ENCODE results near the gene CCR4.
"Not testable (repeated sequence)": the region's sequence is repeated elsewhere in the genome, so short reads cannot be mapped to it uniquely, and the experiment has no call there.

CCR4 gene

GRCh38 chr3:32913790-32914446, 37.5 kb upstream of the CCR4 start:
- Histone ChIP-seq H3K27ac (ENCODE audit: low read length) (no peak overlapping the region), H2AFZ (ENCODE audit: low read length) (no peak overlapping the region), H3K4me1 (ENCODE audit: low read length) (no peaks in the 10 kb centered on the region), H3K4me2 (ENCODE audit: low read depth, low read length) (no peak overlapping the region), H3K27me3 (replicated peaks; ENCODE audit: insufficient read depth, low read length) (no peaks in the 10 kb centered on the region), H3K4me3 (ENCODE audit: low read length) (no peak overlapping the region), H3K9me2 (replicated peaks; ENCODE audit: insufficient read depth, low read length) (no peaks in the 10 kb centered on the region), H3K36me3 (replicated peaks; ENCODE audit: insufficient read depth, low read length) (no peaks in the 10 kb centered on the region), H4K20me1 (ENCODE audit: insufficient read depth, low read length) (no peaks in the 10 kb centered on the region), H3K9ac (ENCODE audit: low read length) (no peak overlapping the region), H3F3A (ENCODE audit: insufficient read depth, low read length) (no peaks in the 10 kb centered on the region), H3K9me3 (replicated peaks; ENCODE audit: insufficient read depth, low read length) (no peaks in the 10 kb centered on the region), H3K79me2 (ENCODE audit: low read length) (no peaks in the 10 kb centered on the region)
- no peak for TF ChIP-seq EZH2phosphoT487 (IDR thresholded peaks at IDR 0.05; ENCODE audit: low read length)
- TF ChIP-seq EZH2 (optimal IDR thresholded peaks at IDR 0.05; ENCODE audit: low read depth, low read length): no peak
- TF ChIP-seq CTCF (IDR thresholded peaks at IDR 0.05; ENCODE audit: low read length): no peak
- DNase-seq: no peak

- Histone ChIP-seq H3K4me2 (ENCODE audit: low read depth, low read length) (no peak overlapping the region), H3K4me3 (ENCODE audit: low read length) (no peak overlapping the region), H3K9ac (ENCODE audit: low read length) (no peak overlapping the region), H3K27me3 (replicated peaks; ENCODE audit: insufficient read depth, low read length) (no peaks in the 10 kb centered on the region), H3K9me3 (replicated peaks; ENCODE audit: insufficient read depth, low read length) (no peaks in the 10 kb centered on the region), H3F3A (ENCODE audit: insufficient read depth, low read length) (no peaks in the 10 kb centered on the region), H3K4me1 (ENCODE audit: low read length) (no peaks in the 10 kb centered on the region), H2AFZ (ENCODE audit: low read length) (no peak overlapping the region), H4K20me1 (ENCODE audit: insufficient read depth, low read length) (no peaks in the 10 kb centered on the region), H3K36me3 (replicated peaks; ENCODE audit: insufficient read depth, low read length) (no peaks in the 10 kb centered on the region), H3K79me2 (ENCODE audit: low read length) (no peaks in the 10 kb centered on the region), H3K9me2 (replicated peaks; ENCODE audit: insufficient read depth, low read length) (no peaks in the 10 kb centered on the region), H3K27ac (ENCODE audit: low read length) (no peak overlapping the region)
- DNase-seq: no peak
- TF ChIP-seq EZH2 (optimal IDR thresholded peaks at IDR 0.05; ENCODE audit: low read depth, low read length): no peak
Observed at GRCh38 chr3:32919920-32920319, 31.5 kb upstream of the CCR4 start.

- Histone ChIP-seq H3F3A (ENCODE audit: insufficient read depth, low read length) (no peaks in the 10 kb centered on the region), H3K27me3 (replicated peaks; ENCODE audit: insufficient read depth, low read length) (no peaks in the 10 kb centered on the region), H4K20me1 (ENCODE audit: insufficient read depth, low read length) (no peaks in the 10 kb centered on the region), H3K4me1 (ENCODE audit: low read length) (no peaks in the 10 kb centered on the region), H3K9me3 (replicated peaks; ENCODE audit: insufficient read depth, low read length) (no peaks in the 10 kb centered on the region), H3K4me2 (ENCODE audit: low read depth, low read length) (no peak overlapping the region), H3K4me3 (ENCODE audit: low read length) (no peak overlapping the region), H2AFZ (ENCODE audit: low read length) (no peak overlapping the region), H3K9me2 (replicated peaks; ENCODE audit: insufficient read depth, low read length) (no peaks in the 10 kb centered on the region), H3K27ac (ENCODE audit: low read length) (no peak overlapping the region), H3K36me3 (replicated peaks; ENCODE audit: insufficient read depth, low read length) (no peaks in the 10 kb centered on the region), H3K79me2 (ENCODE audit: low read length) (no peaks in the 10 kb centered on the region), H3K9ac (ENCODE audit: low read length) (no peak overlapping the region)
- no peak for DNase-seq
- no peak for TF ChIP-seq CTCF (IDR thresholded peaks at IDR 0.05; ENCODE audit: low read length)
- no peak for TF ChIP-seq EZH2 (optimal IDR thresholded peaks at IDR 0.05; ENCODE audit: low read depth, low read length)
- no peak for TF ChIP-seq EZH2phosphoT487 (IDR thresholded peaks at IDR 0.05; ENCODE audit: low read length)
Observed at GRCh38 chr3:32922078-32922477, 29.4 kb upstream of the CCR4 start.

GRCh38 chr3:32930161-32930560, 21.3 kb upstream of the CCR4 start:
- H3F3A ChIP-seq (ENCODE audit: insufficient read depth, low read length): no peaks in the 10 kb centered on the region
- H3K4me1 ChIP-seq (ENCODE audit: low read length): no peaks in the 10 kb centered on the region
- H3K4me3 ChIP-seq (ENCODE audit: low read length): no peak overlapping the region
- no peak overlapping the region for H3K9ac ChIP-seq (ENCODE audit: low read length)
- no peaks in the 10 kb centered on the region for H3K9me2 ChIP-seq (replicated peaks; ENCODE audit: insufficient read depth, low read length)
- TF ChIP-seq EZH2 (optimal IDR thresholded peaks at IDR 0.05; ENCODE audit: low read depth, low read length) (no peak), CTCF (IDR thresholded peaks at IDR 0.05; ENCODE audit: low read length) (no peak), EZH2phosphoT487 (IDR thresholded peaks at IDR 0.05; ENCODE audit: low read length) (no peak)
- H3K36me3 ChIP-seq (replicated peaks; ENCODE audit: insufficient read depth, low read length): no peaks in the 10 kb centered on the region
- H3K27me3 ChIP-seq (replicated peaks; ENCODE audit: insufficient read depth, low read length): no peaks in the 10 kb centered on the region
- no peak overlapping the region for H2AFZ ChIP-seq (ENCODE audit: low read length)
- H3K4me2 ChIP-seq (ENCODE audit: low read depth, low read length): no peak overlapping the region
- no peaks in the 10 kb centered on the region for H3K79me2 ChIP-seq (ENCODE audit: low read length)
- DNase-seq: no peak
- H4K20me1 ChIP-seq (ENCODE audit: insufficient read depth, low read length): no peaks in the 10 kb centered on the region
- no peak overlapping the region for H3K27ac ChIP-seq (ENCODE audit: low read length)
- no peaks in the 10 kb centered on the region for H3K9me3 ChIP-seq (replicated peaks; ENCODE audit: insufficient read depth, low read length)

- H3K9me3 ChIP-seq (replicated peaks; ENCODE audit: insufficient read depth, low read length); H3K4me3 ChIP-seq (ENCODE audit: low read length): not testable (repeated sequence)
Observed at GRCh38 chr3:32931273-32931672, 20.2 kb upstream of the CCR4 start.

More at GRCh38 chr3:32931273-32931672, 20.2 kb upstream of the CCR4 start:
- not testable (repeated sequence) for H3K27me3 ChIP-seq (replicated peaks; ENCODE audit: insufficient read depth, low read length); H2AFZ ChIP-seq (ENCODE audit: low read length); H3K79me2 ChIP-seq (ENCODE audit: low read length); H3K9ac ChIP-seq (ENCODE audit: low read length); DNase-seq; H3K9me2 ChIP-seq (replicated peaks; ENCODE audit: insufficient read depth, low read length); H3K27ac ChIP-seq (ENCODE audit: low read length); H3K4me1 ChIP-seq (ENCODE audit: low read length); H3K36me3 ChIP-seq (replicated peaks; ENCODE audit: insufficient read depth, low read length); H3F3A ChIP-seq (ENCODE audit: insufficient read depth, low read length); H3K4me2 ChIP-seq (ENCODE audit: low read depth, low read length); H4K20me1 ChIP-seq (ENCODE audit: insufficient read depth, low read length)

Data from MM.1S (cell line).